Measurements from ENCODE around the gene R3HDM4. TPM values are rescaled to one million over a fixed set of nuclear protein-coding genes. Genes with fewer than 3 reads are reported as not detected.

Gene R3HDM4
- total and polyA plus RNA-seq, 2 donors (not counting 3 experiments of a cell fraction or from before 2014, with no cell fraction given): 51.8 to 53.9 TPM

GRCh38 chr19:928471-929202, 15.6 kb upstream of the R3HDM4 start:
- intact Hi-C loops (cut with micrococcal nuclease): no loop called here
- no peaks in the 10 kb centered on the region for H3K9me1 ChIP-seq (replicated peaks; ENCODE audit: control insufficient read depth, extremely low read depth, insufficient read depth, low read length)
- dilution Hi-C loops (cut with MboI; ENCODE audit: extremely low pct_ligation_motif_present, low sequenced_read_pairs): no loop called here
- TF ChIP-seq CTCF (IDR thresholded peaks at IDR 0.05; ENCODE audit: extremely low read depth in 1 of 2, insufficient read depth in 1 of 2, low read depth in 1 of 2, low read length in 2 of 2) (no peak), MAX (IDR thresholded peaks at IDR 0.05; ENCODE audit: insufficient read depth, insufficient read length) (no peak), GATA2 (IDR thresholded peaks at IDR 0.05; ENCODE audit: insufficient read depth, insufficient read length, low read depth, low read length) (no peak), FOS (IDR thresholded peaks at IDR 0.05; ENCODE audit: borderline replicate concordance, insufficient read depth, low read length) (no peak), POLR2A (IDR thresholded peaks at IDR 0.05; ENCODE audit: low read depth, low read length) (no peak), JUN (IDR thresholded peaks at IDR 0.05; ENCODE audit: borderline replicate concordance, insufficient read depth, insufficient read length, low read depth) (no peak), MYC (IDR thresholded peaks at IDR 0.05; ENCODE audit: low read depth, low read length) (no peak), POLR2AphosphoS5 (IDR thresholded peaks at IDR 0.05; ENCODE audit: insufficient read depth, low read depth, low read length) (no peak), EZH2 (IDR thresholded peaks at IDR 0.05; ENCODE audit: borderline replicate concordance, low read depth, low read length, severe bottlenecking) (no peak)
- no peak overlapping the region for H2AFZ ChIP-seq (ENCODE audit: low read depth, low read length)
- ChIA-PET POLR2A (no interaction called here), CTCF (no interaction called here)
- DNase-seq (ENCODE audit: low read depth, low spot score) (no peak), FAIRE-seq (no peak)
- no peak overlapping the region for H3K27ac ChIP-seq (ENCODE audit: insufficient read depth, low read depth, low read length)
- H3K4me3 ChIP-seq (replicated peaks in 1 of 3; ENCODE audit: insufficient read depth in 1 of 3, low read depth in 1 of 3, low read length in 3 of 3): no peak overlapping the region
- no peaks in the 10 kb centered on the region for H3K36me3 ChIP-seq (ENCODE audit: control insufficient read depth in 2 of 2, extremely low read depth in 1 of 2, insufficient read depth in 2 of 2, low read length in 2 of 2)
- H4K20me1 ChIP-seq (replicated peaks; ENCODE audit: control insufficient read depth, extremely low read depth, insufficient read depth, low read length): no peaks in the 10 kb centered on the region
- no peak overlapping the region for H3K4me2 ChIP-seq (ENCODE audit: insufficient read depth, low read length)
- no peaks in the 10 kb centered on the region for H3K79me2 ChIP-seq (ENCODE audit: control insufficient read depth, insufficient read depth, low read length)
- peaks cover 10% of the 10 kb centered on the region for H3K4me1 ChIP-seq (ENCODE audit: control insufficient read depth, extremely low read depth, insufficient read depth, low read length)
- BruUV-seq (replicated peaks): no TSS peak
- H3K9ac ChIP-seq (replicated peaks; ENCODE audit: extremely low read depth, insufficient read depth, low read length): no peak overlapping the region
- no peaks in the 10 kb centered on the region for H3K9me3 ChIP-seq (replicated peaks; ENCODE audit: control insufficient read depth, insufficient read depth, low read length)
- H3K27me3 ChIP-seq (ENCODE audit: control insufficient read depth in 2 of 2, insufficient read depth in 2 of 2, low read length in 2 of 2): no peaks in the 10 kb centered on the region

Data from endothelial cell of umbilical vein (primary cell).